SH-SY5Y (cell line): ENCODE measurements around the gene AOC3.

ENCODE experiments used
- GATA2 ChIP-seq: IDR thresholded peaks from 2 replicates; pipeline ENCODE4 v1.6.1; 2011; ENCODE audit warnings: mild to moderate bottlenecking, low read depth, low read length
- GATA3 ChIP-seq: IDR thresholded peaks from 2 replicates; pipeline ENCODE4 v1.6.1; 2011; ENCODE audit warnings: low read depth, mild to moderate bottlenecking, low read length, moderate library complexity

Gene AOC3

DNA sequence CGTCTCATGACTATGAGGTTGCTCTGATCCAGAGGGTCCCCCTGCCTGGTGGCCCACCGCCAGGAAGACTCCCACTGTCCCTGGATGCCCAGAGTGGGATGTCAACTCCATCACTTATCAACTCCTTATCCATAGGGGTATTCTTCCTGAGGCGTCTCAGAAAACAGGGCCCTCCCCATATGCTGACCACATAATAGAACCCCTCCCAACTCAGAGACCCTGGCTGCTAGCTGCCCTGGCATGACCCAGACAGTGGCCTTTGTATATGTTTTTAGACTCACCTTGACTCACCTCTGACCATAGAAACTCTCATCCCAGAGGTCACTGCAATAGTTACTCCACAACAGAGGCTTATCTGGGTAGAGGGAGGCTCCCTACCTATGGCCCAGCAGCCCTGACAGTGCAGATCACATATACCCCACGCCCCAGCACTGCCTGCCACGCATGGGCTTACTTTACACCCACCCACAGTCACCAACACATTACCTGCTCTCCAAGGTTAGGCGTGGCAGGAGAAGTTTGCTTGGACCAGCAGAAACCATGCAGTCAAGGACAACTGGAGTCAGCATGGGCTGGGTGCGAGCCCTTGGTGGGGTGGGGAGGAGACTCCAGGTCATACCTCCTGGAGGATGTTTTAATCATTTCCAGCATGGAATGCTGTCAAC lies 47.3 kb downstream of the AOC3 start:
- TF ChIP-seq GATA2 (no peak), GATA3 (no peak)

DNA sequence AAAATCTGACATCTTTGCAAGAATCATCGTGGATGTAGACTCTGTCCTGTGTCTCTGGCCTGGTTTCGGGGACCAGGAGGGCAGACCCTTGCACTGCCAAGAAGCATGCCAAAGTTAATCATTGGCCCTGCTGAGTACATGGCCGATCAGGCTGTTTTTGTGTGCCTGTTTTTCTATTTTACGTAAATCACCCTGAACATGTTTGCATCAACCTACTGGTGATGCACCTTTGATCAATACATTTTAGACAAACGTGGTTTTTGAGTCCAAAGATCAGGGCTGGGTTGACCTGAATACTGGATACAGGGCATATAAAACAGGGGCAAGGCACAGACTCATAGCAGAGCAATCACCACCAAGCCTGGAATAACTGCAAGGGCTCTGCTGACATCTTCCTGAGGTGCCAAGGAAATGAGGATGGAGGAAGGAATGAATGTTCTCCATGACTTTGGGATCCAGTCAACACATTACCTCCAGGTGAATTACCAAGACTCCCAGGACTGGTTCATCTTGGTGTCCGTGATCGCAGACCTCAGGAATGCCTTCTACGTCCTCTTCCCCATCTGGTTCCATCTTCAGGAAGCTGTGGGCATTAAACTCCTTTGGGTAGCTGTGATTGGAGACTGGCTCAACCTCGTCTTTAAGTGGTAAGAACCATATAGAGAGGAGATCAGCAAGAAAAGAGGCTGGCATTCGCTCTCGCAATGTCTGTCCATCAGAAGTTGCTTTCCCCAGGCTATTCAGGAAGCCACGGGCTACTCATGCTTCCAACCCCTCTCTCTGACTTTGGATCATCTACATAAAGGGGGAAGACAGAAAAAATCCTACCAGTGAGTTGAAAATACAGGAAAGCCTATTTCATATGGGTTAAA lies 49.7 kb downstream of the AOC3 start, which contains the start of gene G6PC1:
TSS of gene G6PC1 (plus strand) at position 340 of the 872 bp plus-strand sequence. CDS start at position 418, 78 bp downstream.
- TF ChIP-seq GATA2: no peak
- no peak for TF ChIP-seq GATA3

DNA sequence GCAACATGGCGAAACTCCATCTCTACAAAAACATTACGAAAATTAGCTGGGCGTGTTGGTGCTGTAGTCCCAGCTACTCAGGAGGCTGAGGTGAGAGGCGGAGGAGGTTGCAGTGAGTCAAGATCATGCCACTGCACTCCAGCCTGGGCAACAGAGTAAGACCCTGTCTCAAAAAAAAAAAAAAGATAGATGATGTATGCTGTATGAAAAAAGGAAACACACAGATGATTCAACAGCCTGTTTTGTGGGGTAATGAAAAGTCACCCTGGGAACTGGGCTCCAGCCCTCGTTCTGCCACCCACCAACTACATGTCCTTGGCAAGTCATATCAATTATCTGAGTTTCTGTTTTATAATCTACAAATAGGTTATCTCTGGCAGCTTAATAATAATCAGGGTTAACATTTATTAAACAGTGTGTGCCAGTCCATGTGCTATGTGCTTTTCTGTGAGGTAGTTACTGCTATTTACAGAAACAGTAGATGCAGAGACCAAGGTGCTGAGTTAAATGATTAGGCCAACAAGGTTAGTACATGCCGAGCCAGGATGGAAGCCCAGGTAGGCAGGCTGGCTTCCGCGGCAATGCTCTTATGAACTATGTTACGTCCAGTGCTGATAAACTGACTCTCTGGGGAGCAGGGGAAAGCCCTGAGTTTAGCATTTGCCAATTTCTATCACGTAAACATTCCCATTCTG lies 50.7 kb downstream of the AOC3 start:
- TF ChIP-seq GATA2 (no peak), GATA3 (no peak)

DNA sequence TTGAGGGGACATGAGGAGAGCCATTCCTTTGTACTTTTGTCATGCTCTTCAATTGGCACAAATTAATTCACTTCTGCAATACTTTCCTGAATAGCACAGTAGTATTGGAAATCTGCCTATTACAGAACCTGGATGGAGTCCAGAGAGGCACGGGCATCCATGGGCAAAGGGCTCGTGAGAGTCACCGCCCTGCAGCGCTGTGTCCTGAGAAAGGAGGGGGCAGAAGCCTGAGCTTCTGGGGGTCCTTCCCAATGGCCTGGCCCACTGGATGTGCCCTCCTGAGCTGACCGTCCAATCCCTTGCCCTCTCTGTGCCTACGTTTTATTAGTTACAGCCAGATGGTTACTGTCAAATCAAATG lies 53.1 kb downstream of the AOC3 start:
- TF ChIP-seq GATA2 (no peak), GATA3 (no peak)

DNA sequence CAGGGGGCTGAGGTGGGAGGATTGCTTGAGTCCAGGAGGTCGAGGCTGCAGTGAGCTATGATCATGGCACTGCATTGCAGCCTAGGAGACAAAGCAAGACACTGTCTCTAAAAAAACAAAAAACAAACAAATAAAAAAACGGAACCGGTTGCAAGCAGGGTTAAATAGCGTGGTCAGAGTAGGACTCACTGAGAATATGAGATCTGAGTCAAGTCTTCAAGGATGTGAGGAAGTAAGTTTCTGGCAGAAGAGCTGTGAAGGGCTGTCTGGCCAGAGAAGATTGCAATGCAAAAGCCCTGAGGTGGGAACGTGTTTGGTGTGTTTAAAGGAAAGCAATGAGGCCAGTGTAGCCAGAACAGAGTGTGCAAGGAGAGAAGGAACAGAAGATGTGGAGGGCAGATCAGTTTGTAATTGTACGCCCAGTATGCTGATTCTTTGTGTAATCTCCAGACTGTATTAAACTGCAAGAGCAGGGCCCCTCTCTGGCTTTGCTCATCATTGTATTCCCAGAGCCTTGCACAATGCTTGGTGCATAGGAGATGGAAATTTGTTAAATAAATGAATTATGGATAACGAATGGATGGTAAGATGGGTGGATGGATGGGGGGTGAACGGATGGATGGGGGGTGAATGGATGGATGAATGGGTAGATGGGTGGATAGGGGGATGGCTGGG lies 55.9 kb downstream of the AOC3 start:
- no peak for TF ChIP-seq GATA3
- TF ChIP-seq GATA2: no peak
